Stimulated activated CD4-positive, alpha-beta T cell treated with anti-CD3 and anti-CD28 coated beads, Interleukin-15, amount 100 ng/mL, for 48 hours (primary cell): Measurements from ENCODE around the gene DYNC2I2.

Source experiments
- DNase-seq, 2 donors: peaks; one replicate each; pipeline ENCODE4 v3.0.0-alpha.2; 2020; ENCODE audit warnings: low read depth in 2 of 2

DYNC2I2 gene

GRCh38 chr9:128636024-128636390 lies 20.6 kb downstream of the DYNC2I2 start:
- DNase-seq = no peak

GRCh38 chr9:128635266-128636023 lies 21.2 kb downstream of the DYNC2I2 start:
- DNase-seq = no peak

- no peak for DNase-seq
These were observed 21.9 kb downstream of the DYNC2I2 start for GRCh38 chr9:128634651-128635262.

DNA sequence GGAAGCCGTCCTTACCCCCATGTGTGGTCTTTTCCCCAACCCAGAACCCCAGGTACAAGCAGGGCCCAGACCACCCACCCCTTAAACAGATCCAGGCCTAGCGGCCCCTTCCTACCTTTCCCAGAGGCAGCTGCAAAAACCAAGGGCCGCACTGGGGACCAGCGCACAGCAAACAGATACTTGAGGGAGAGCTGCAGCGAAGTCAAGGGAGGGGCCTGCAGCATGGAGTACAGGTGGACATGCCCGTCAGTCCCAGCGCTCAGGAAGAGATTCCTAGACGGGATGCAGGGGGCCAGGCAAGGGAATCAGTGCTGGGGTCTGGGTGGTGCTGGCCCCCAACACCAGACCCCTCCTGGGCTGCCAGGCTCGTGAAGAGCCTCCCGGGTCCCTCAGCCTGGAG lies 22.5 kb downstream of the DYNC2I2 start:
- DNase-seq = no peak

GRCh38 chr9:128633601-128634000 lies 23.0 kb downstream of the DYNC2I2 start:
- DNase-seq = no peak

GRCh38 chr9:128633057-128633456 lies 23.6 kb downstream of the DYNC2I2 start:
- no peak for DNase-seq

- no peak for DNase-seq
These were observed 24.2 kb downstream of the DYNC2I2 start for GRCh38 chr9:128632486-128632885.

DNA sequence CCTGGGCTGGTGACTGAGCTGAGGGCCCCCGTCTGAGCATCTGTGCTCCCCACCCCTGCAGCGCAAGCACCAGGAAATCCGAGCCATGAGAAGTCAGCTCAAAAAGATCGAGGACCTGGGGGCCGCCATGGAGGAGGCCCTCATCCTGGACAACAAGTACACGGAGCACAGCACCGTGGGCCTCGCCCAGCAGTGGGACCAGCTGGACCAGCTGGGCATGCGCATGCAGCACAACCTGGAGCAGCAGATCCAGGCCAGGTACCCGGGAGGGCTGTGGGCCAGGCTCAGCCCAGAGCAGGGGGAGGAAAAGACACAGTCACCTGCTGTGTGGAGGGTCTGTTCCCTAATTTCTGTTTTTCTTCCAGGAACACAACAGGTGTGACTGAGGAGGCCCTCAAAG lies 24.6 kb downstream of the DYNC2I2 start:
- DNase-seq = no peak

DNA sequence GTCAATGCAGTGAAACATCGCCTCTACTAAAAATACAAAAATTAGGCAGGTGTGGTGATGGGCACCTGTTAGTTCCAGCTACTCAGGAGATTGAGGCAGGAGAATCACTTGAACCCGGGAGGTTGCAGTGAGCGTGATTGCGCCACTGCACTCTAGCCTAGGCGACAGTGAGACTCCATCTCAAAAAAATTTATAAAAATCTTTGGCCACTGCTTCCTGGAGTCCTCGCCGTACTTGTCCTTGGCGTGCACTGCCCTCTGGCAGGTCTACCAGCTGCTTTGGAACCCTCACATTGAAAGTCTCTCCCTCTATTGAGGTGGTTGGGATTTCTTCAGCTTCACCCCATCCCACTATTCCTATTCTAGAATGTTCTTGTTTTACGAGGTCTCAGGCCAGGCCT lies 25.0 kb downstream of the DYNC2I2 start:
- DNase-seq = no peak

GRCh38 chr9:128629852-128630545 lies 26.6 kb downstream of the DYNC2I2 start:
- DNase-seq = no peak

GRCh38 chr9:128629136-128629535 lies 27.5 kb downstream of the DYNC2I2 start:
- no peak for DNase-seq

DNA sequence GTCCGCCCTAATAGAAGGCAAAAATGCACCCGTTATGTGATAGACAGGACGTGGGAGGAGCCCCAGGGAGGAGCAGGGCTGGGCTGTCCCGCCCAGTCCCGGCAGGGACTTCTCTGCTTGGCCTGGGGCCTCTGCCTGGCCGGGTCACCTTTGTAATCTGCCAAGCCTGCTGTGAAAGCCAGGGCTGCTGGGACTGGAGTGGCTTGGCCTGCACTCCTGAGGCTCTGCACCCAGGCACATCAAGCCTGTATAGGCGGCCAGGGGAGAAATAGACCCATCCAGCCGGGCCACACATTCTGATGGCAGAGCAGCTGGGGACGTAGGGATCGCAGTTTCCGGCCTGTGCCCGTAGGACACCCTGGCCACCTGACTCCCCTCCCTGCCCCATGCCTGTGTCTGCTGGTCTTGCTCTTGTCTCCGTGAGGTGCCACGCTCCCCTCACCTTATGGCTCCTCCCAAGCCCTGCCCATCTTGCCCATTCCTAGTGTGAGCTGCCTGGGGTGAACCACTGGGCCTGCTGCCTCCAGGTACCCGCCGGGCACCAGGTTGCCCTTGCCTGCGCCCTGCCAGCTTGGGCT lies 28.1 kb downstream of the DYNC2I2 start:
- no peak for DNase-seq

- no peak for DNase-seq
These were observed 28.7 kb downstream of the DYNC2I2 start for GRCh38 chr9:128627906-128628305.

DNA sequence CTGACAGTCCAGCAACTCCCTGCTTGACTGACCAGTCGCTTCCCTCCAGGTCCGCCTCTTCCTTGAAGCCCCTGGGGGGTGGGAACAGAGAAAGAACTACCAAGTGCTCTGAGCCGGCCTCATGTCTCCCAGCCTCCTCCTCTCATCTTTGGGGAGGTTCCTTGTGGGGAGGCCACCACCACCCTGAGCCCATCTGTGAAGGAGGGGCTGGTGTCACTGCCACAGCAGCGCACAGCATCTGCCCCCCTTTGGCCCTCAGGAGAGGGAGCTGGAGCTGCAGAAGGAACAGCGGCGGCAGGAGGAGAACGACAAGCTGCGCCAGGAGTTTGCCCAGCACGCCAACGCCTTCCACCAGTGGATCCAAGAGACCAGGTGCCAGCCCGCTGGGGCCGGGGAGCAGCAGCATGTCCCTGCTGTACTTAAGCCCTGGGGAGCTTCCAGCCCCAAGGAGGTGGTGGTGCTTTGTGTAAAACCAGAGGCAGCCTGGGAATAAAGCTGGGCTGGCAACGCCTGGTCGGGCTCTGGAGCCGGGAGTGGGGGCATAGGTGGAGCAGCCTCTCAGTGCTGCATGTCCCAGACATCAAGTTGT lies 29.4 kb downstream of the DYNC2I2 start:
- DNase-seq = no peak

- DNase-seq = no peak
These were observed 30.5 kb downstream of the DYNC2I2 start for GRCh38 chr9:128626181-128626580.

- DNase-seq = no peak
These were observed 31.1 kb downstream of the DYNC2I2 start for GRCh38 chr9:128625391-128626146.

DNA sequence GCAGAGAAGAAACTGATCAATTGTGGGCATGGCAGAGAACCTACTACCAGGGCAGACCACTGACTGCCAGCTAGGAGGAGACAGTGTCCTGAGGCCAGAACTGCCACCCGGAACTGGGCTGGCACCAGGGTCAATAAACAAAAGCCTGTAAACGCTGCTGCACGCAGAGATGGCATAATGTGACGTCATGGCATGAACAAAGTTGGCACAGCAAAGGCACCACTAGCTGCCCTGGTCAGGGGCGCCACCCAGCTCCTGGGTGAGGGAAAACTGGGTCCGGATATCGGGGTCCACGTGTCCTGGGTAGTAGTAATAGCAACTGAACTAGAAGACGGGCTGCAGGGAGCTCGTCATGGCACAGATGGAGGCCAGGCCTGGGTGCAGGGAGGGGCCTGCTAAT lies 32.1 kb downstream of the DYNC2I2 start:
- DNase-seq = no peak

- no peak for DNase-seq
These were observed 34.8 kb downstream of the DYNC2I2 start for GRCh38 chr9:128621730-128622455.

- no peak for DNase-seq
These were observed 36.9 kb downstream of the DYNC2I2 start for GRCh38 chr9:128619779-128620178.

DNA sequence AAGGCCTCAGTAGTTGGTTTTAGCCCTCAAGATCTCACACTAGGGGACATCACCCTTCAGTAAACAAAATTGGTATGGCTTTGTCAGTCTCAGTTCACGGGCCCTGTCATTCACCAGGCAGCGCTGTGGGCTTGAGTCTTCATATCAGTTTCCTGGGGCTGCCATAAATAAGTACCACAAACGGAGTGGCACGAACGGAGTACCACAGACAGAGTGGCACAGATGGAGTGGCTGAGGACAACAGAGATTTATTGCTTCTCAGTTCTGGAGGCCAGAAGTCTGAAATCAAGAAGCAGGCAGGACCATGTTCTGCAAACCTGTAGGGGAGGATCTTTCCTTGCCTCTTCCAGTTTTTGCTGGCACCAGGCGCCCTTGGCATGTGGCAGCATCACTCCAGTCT lies 37.5 kb downstream of the DYNC2I2 start:
- no peak for DNase-seq

GRCh38 chr9:128617943-128618342 lies 38.7 kb downstream of the DYNC2I2 start:
- DNase-seq = no peak
